Progenitor cell of endocrine pancreas (in vitro differentiated cells): ENCODE results near the gene ALG10B. TPM values are rescaled to one million over a fixed set of nuclear protein-coding genes. Genes with fewer than 3 reads are reported as not detected.

Experiments used
- DNase-seq: peaks from one replicate; pipeline ENCODE4 v3.0.0; 2021; ENCODE audit warnings: low spot score; ENCODE audit not compliant: unreplicated experiment
- H3K27ac Mint-ChIP-seq: 2 replicates; pipeline ENCODE4 v1.8.0; 2021; ENCODE audit warnings: mild to moderate bottlenecking, moderate library complexity, mixed read lengths
- H3K27me3 Mint-ChIP-seq: 2 replicates; pipeline ENCODE4 v1.8.0; 2021; ENCODE audit warnings: mixed read lengths
- H3K36me3 Mint-ChIP-seq: 2 replicates; pipeline ENCODE4 v1.8.0; 2022; ENCODE audit warnings: mixed read lengths; ENCODE audit not compliant: insufficient read depth
- H3K4me1 Mint-ChIP-seq: 2 replicates; pipeline ENCODE4 v1.8.0; 2021; ENCODE audit warnings: low read depth, mixed read lengths
- H3K4me3 Mint-ChIP-seq: 2 replicates; pipeline ENCODE4 v1.8.0; 2021; ENCODE audit warnings: low read depth, mild to moderate bottlenecking, moderate library complexity, mixed read lengths
- H3K9me3 Mint-ChIP-seq: 2 replicates; pipeline ENCODE4 v1.8.0; 2021; ENCODE audit warnings: low read depth, mixed read lengths
- long read RNA-seq: library from polyadenylated mRNA; unstranded; transcript quantifications from one replicate; pipeline ENCODE4 v2.0.0, GENCODE V29; 2020
- total RNA-seq: library from RNA; stranded (reverse); gene quantifications from 2 replicates; pipeline ENCODE4 v1.2.1, GENCODE V29; 2021
- TF ChIP-seq, protein P1 (sequence below): fragments of 200-600 bp; sonication (generic); IDR thresholded peaks from one replicate; pipeline ENCODE4 v1.5.0; 2021; ENCODE audit warnings: antibody characterized with exemption, mild to moderate bottlenecking; ENCODE audit not compliant: unreplicated experiment

Gene ALG10B, protein sequence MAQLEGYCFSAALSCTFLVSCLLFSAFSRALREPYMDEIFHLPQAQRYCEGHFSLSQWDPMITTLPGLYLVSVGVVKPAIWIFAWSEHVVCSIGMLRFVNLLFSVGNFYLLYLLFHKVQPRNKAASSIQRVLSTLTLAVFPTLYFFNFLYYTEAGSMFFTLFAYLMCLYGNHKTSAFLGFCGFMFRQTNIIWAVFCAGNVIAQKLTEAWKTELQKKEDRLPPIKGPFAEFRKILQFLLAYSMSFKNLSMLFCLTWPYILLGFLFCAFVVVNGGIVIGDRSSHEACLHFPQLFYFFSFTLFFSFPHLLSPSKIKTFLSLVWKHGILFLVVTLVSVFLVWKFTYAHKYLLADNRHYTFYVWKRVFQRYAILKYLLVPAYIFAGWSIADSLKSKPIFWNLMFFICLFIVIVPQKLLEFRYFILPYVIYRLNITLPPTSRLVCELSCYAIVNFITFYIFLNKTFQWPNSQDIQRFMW
- 8.9 and 10.8 TPM in 2 replicates for total RNA-seq
- long read RNA-seq, full-length matches to known transcripts = 6 of 9 reads
- long read RNA-seq, partial matches to known transcripts = 0 of 9 reads
- long read RNA-seq, other reads (novel, unspliced or antisense) = 3 of 9 reads

DNA sequence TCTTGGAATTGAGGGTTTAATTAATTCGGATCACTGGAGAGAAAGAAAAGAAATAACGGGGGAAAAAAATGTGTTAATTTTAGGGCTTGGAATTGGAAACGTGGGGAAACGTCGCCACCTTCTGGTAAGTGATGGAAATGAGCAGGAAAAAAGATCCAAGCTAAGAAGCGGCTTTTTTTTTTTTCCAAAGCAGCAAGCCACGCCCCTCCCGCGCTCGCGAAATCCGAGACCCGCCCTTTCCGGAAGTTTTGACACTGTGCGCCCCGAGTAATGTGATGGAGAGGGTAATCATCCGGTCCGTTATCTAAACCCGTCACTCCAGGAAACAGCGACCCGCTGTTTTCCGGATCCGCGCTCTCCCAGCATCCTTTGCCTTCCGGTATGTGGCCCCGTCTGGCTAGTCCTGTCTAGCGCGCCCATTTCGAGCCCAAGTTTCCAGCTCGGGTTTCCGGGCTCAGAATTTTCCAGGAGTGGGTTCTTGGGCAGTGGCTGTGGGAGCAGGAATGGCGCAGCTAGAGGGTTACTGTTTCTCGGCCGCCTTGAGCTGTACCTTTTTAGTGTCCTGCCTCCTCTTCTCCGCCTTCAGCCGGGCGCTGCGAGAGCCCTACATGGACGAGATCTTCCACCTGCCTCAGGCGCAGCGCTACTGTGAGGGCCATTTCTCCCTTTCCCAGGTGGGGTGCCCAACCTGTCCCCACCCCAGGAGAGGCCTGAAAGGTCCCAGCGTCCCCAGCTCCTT is at the start of gene ALG10B:
Gene ALG10B, plus strand, starts transcription at position 384 of the 739 bp plus-strand sequence. Its CDS starts 120 bp downstream, at position 504.
- Mint-ChIP-seq H3K27ac (peak within 1 kb of the TSS; percentile 95), H3K4me1 (peaks cover 13% of the 10 kb centered on the region), H3K27me3 (peaks cover 2% of the 10 kb centered on the region), H3K36me3 (no peaks in the 10 kb centered on the region), H3K9me3 (no peaks in the 10 kb centered on the region), H3K4me3 (peak within 1 kb of the TSS; percentile 86)
- peak; percentile 80 for DNase-seq
- TF ChIP-seq, protein P1, sequence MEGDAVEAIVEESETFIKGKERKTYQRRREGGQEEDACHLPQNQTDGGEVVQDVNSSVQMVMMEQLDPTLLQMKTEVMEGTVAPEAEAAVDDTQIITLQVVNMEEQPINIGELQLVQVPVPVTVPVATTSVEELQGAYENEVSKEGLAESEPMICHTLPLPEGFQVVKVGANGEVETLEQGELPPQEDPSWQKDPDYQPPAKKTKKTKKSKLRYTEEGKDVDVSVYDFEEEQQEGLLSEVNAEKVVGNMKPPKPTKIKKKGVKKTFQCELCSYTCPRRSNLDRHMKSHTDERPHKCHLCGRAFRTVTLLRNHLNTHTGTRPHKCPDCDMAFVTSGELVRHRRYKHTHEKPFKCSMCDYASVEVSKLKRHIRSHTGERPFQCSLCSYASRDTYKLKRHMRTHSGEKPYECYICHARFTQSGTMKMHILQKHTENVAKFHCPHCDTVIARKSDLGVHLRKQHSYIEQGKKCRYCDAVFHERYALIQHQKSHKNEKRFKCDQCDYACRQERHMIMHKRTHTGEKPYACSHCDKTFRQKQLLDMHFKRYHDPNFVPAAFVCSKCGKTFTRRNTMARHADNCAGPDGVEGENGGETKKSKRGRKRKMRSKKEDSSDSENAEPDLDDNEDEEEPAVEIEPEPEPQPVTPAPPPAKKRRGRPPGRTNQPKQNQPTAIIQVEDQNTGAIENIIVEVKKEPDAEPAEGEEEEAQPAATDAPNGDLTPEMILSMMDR = peak; percentile 71

DNA sequence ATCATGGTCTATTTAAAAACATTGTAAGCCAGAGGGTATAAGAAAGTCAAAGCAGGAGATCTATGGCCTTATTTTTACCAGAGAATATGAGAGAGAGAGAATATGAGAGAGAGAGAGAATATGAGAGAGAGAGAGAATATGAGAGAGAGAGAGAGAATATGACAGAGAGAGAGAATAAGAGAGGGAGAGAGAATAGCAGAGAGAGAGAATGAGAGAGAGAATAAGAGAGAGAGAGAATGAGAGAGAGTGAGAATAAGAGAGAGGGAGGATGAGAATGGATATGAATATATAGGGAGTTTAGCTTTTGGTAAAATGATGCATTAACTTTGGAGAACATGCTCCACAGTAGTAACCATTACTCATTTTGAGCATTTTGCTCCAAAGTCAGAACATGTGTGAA is 48.0 kb upstream of the ALG10B start:
- H3K9me3 Mint-ChIP-seq = peaks cover 32% of the 10 kb centered on the region

DNA sequence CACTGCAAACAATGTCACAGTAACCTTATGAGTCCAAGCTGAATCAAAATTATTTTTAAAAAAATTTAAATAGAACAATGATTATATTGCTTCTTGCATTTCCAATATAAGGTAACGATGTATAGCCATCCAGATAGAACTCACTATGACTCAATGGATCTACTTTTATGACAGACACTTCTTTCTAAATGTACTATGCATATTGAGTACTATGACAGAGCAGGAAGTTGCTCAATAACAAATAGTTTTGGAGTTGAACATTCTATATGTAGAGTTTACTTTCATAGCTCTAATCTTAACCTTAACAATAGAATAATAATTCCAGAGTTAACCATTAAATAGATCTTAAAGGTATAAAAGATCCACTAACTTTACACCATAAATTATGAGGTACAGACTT is 46.7 kb upstream of the ALG10B start:
- no peak overlapping the region for H3K4me3 Mint-ChIP-seq
- no peak for DNase-seq
- no peak overlapping the region for H3K27ac Mint-ChIP-seq
- H3K36me3 Mint-ChIP-seq = no peaks in the 10 kb centered on the region
- no peaks in the 10 kb centered on the region for H3K27me3 Mint-ChIP-seq
- no peaks in the 10 kb centered on the region for H3K4me1 Mint-ChIP-seq
- TF ChIP-seq, protein P1 = no peak
- H3K9me3 Mint-ChIP-seq = peaks cover 33% of the 10 kb centered on the region

More for the DNA sequence above, 48.0 kb upstream of the ALG10B start:
- Mint-ChIP-seq H3K4me3 (no peak overlapping the region), H3K27me3 (no peaks in the 10 kb centered on the region), H3K4me1 (no peaks in the 10 kb centered on the region), H3K36me3 (no peaks in the 10 kb centered on the region), H3K27ac (no peak overlapping the region)
- TF ChIP-seq, protein P1 = no peak
- DNase-seq = no peak

DNA sequence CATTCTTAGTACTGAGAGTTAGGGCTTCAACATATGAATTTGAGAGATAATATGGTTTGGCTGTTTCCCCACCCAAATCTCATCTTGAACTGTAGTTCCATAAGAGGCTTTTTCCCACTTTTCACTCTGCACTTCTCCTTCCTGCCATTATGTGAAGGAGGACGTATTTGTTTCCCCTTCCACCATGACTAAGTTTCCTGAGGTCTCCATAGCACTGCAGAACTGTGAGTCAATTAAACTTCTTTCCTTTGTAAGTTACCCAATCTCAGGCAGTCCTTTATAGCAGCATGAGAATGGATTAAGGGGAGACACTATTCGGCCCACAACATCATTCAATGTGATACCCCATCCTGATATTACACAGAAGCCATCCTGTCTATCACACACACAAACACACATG is 36.8 kb upstream of the ALG10B start:
- H3K4me1 Mint-ChIP-seq = no peaks in the 10 kb centered on the region
- peaks cover 47% of the 10 kb centered on the region for H3K9me3 Mint-ChIP-seq
- TF ChIP-seq, protein P1 = no peak
- DNase-seq = no peak
- no peaks in the 10 kb centered on the region for H3K27me3 Mint-ChIP-seq
- H3K36me3 Mint-ChIP-seq = no peaks in the 10 kb centered on the region
- no peak overlapping the region for H3K27ac Mint-ChIP-seq
- no peak overlapping the region for H3K4me3 Mint-ChIP-seq

DNA sequence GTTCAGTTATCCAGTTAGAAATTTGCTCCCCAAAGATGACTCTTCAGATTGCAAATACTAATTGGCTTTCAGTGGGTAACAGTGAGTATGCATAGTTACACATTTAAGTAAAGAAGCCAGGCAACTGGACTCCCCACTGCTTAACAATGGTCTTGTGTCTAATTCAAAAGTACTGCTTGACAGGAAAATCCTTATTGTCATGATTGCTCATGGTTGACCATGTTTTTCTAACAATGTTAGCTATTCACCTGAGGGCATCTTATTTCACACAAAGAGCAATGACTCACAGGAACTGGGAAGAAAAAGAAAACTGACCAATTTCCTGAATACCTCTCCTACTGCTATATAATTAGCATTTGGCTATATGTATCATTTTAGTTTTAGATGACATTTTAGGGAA is 33.7 kb upstream of the ALG10B start:
- H3K36me3 Mint-ChIP-seq = no peaks in the 10 kb centered on the region
- DNase-seq = no peak
- H3K27me3 Mint-ChIP-seq = no peaks in the 10 kb centered on the region
- TF ChIP-seq, protein P1 = no peak
- no peak overlapping the region for H3K27ac Mint-ChIP-seq
- peaks cover 53% of the 10 kb centered on the region for H3K9me3 Mint-ChIP-seq
- no peaks in the 10 kb centered on the region for H3K4me1 Mint-ChIP-seq
- no peak overlapping the region for H3K4me3 Mint-ChIP-seq
